Measurements from ENCODE around the gene BTRC. TPM values are rescaled to one million over a fixed set of nuclear protein-coding genes. Genes with fewer than 3 reads are reported as not detected.
"Not testable (repeated sequence)": the region's sequence is repeated elsewhere in the genome, so short reads cannot be mapped to it uniquely, and the experiment has no call there.

BTRC gene
- total RNA-seq, 1 donor from 2014 or later: 0.96 TPM

DNA sequence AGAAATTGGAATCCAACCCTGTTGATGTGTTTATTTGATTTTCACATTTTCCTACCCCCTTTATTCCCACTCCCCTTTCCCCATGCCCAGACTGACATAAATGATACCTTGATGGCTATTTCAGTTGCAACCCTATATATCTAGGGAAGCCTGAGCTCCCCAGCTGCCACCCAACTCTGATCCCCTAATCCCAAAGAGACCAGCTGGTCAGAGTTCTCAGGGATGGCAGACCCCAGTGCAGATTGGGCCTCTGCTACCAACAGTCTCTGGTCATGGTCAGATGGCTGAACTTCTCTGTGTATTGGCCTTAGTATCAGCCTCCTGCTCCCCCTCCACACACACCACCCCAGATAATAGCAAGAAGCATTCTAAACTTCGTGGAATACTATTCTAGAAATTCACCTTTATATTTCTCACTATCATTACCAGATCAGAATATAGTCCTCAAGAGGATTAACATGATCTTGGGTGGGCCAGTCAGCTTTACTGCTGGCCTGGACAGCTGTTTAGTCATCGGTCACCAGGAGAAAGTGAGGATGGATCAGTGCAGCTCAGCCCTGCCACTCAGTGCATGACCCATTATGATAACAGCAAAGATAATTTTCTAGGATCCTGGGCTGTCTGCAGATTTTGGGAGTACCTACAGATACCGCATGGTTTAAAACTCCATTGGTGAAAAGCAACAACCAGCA is 24.5 kb upstream of the BTRC start:
- TF ChIP-seq, protein P1, sequence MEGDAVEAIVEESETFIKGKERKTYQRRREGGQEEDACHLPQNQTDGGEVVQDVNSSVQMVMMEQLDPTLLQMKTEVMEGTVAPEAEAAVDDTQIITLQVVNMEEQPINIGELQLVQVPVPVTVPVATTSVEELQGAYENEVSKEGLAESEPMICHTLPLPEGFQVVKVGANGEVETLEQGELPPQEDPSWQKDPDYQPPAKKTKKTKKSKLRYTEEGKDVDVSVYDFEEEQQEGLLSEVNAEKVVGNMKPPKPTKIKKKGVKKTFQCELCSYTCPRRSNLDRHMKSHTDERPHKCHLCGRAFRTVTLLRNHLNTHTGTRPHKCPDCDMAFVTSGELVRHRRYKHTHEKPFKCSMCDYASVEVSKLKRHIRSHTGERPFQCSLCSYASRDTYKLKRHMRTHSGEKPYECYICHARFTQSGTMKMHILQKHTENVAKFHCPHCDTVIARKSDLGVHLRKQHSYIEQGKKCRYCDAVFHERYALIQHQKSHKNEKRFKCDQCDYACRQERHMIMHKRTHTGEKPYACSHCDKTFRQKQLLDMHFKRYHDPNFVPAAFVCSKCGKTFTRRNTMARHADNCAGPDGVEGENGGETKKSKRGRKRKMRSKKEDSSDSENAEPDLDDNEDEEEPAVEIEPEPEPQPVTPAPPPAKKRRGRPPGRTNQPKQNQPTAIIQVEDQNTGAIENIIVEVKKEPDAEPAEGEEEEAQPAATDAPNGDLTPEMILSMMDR (IDR thresholded peaks at IDR 0.05): no peak
- intact Hi-C loops (cut with DNase I): no loop called here
- no peak for DNase-seq (ENCODE audit: low spot score in 2 of 2)
- no peaks in the 10 kb centered on the region for H3K9me3 ChIP-seq
- H3K4me1 ChIP-seq: no peaks in the 10 kb centered on the region
- no peak overlapping the region for H3K27ac ChIP-seq
- no peak overlapping the region for H3K4me3 ChIP-seq
- H3K36me3 ChIP-seq: no peaks in the 10 kb centered on the region
- no peaks in the 10 kb centered on the region for H3K27me3 ChIP-seq

DNA sequence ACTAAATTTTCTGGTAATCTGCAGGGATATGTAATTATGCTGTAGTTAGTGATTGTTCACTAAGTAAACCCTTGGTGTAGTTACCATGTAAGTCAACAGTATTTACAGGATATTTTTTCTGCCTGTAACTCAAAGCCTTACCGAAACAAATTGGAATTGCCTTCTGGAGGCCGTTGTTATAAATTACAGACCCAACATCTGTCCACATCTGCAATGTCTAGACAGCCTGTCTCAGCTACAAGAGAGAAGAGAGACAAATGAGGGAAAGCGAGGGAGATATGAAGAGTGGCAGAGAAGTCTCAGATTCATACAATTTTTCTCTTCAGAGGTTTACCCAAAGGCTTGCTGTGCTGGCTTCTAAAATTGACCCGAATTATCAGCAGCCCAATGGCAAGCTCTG is 23.7 kb upstream of the BTRC start:
- no peaks in the 10 kb centered on the region for H3K36me3 ChIP-seq
- H3K27me3 ChIP-seq: no peaks in the 10 kb centered on the region
- no peak overlapping the region for H3K27ac ChIP-seq
- TF ChIP-seq, protein P1 (IDR thresholded peaks at IDR 0.05): no peak
- H3K4me3 ChIP-seq: no peak overlapping the region
- intact Hi-C loops (cut with DNase I): no loop called here
- H3K4me1 ChIP-seq: no peaks in the 10 kb centered on the region
- no peaks in the 10 kb centered on the region for H3K9me3 ChIP-seq
- no peak for DNase-seq (ENCODE audit: low spot score in 2 of 2)

DNA sequence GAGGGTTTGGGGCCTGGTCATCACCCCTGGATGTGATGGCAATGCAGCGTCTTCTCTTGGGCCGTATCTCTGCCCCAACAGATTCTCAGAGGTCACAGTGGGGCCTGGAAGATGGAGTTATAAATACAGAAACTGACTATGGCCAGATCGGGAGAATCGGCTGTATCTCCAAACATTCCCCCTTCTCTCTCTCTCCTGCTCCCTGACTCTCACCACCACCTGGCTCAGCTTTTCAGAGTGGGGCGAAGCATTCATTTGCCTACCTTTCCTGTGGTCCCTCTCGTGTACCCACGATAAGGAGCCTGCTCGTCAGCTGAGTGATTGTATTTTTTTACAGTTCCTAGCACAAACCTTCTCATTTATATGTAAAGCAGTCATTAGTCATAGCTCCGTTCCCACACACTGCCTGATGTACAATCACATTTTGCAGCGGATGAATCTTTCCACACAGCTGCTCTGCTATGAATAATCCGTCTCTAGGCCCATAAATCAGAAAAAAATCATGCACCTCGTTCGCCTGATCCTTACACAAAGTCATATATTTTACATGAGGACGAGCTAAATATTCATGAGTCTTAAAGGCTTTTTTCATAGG is 23.2 kb upstream of the BTRC start:
- no peaks in the 10 kb centered on the region for H3K9me3 ChIP-seq
- intact Hi-C loops (cut with DNase I): no loop called here
- no peaks in the 10 kb centered on the region for H3K4me1 ChIP-seq
- TF ChIP-seq, protein P1 (IDR thresholded peaks at IDR 0.05): no peak
- H3K4me3 ChIP-seq: no peak overlapping the region
- H3K27me3 ChIP-seq: no peaks in the 10 kb centered on the region
- no peaks in the 10 kb centered on the region for H3K36me3 ChIP-seq
- DNase-seq (ENCODE audit: low spot score in 2 of 2): no peak
- no peak overlapping the region for H3K27ac ChIP-seq

DNA sequence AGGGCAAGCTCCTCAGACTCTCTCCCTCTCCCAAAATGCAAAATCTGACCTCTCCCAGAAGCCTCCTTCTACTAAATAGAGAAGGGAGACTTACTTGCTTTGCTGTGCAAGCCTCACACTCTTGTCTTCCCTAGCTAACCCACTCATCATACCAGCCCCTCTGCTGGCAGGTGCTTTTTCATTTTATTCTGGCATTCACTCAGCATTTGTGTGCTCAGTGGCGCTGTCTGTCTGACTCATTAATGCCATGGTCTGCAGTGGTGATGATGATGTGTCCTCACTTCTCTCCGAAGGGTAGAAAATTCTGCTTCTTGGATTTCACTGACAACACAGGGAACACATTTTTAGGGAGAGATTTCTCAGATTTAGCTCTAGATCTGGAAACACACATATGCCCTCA is 22.0 kb upstream of the BTRC start:
- H3K4me1 ChIP-seq: no peaks in the 10 kb centered on the region
- H3K36me3 ChIP-seq: no peaks in the 10 kb centered on the region
- H3K27ac ChIP-seq: no peak overlapping the region
- no peak for DNase-seq (ENCODE audit: low spot score in 2 of 2)
- H3K9me3 ChIP-seq: no peaks in the 10 kb centered on the region
- intact Hi-C loops (cut with DNase I): no loop called here
- H3K27me3 ChIP-seq: no peaks in the 10 kb centered on the region
- TF ChIP-seq, protein P1 (IDR thresholded peaks at IDR 0.05): no peak
- no peak overlapping the region for H3K4me3 ChIP-seq

DNA sequence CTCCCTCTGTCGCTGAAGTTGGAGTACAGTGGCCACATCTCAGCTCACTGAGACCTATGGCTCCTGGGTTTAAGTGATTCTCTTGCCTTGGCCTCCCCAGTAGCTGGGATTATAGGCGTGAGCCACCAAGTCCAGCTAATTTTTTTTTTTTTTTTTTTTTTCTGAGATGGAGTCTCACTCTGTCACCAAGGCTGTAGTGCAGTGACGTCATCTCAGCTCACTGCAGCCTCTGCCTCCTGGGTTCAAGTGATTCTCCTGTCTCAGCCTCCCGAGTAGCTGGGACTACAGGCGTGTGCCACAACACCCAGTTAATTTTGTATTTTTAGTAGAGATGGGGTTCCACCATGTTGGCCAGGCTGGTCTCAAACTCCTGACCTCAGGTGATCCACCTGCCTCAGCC is 19.7 kb upstream of the BTRC start:
- H3K27ac ChIP-seq; H3K4me3 ChIP-seq; H3K9me3 ChIP-seq; H3K27me3 ChIP-seq; H3K4me1 ChIP-seq; H3K36me3 ChIP-seq; DNase-seq (ENCODE audit: low spot score in 2 of 2); intact Hi-C loops (cut with DNase I): not testable (repeated sequence)

DNA sequence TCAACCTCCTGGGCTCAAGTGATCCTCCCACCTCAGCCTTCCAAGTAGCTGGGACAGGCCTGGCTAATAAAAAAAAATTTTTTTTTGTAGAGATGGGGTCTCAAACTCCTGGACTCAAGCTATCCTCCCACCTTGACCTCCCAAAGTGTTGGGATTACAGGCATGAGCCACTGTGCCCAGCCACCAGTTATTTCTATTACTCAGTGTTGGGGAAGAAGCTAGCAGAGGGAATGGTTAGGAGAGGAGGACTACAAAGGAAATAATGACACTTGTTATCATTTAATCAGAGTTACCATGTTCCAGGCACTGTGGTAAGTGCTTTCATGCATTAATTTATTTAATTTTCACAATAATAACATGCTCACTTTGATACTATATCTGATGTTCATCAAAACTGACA is 17.6 kb upstream of the BTRC start:
- no peaks in the 10 kb centered on the region for H3K36me3 ChIP-seq
- H3K4me3 ChIP-seq: no peak overlapping the region
- DNase-seq (ENCODE audit: low spot score in 2 of 2): no peak
- H3K27ac ChIP-seq: no peak overlapping the region
- H3K27me3 ChIP-seq: no peaks in the 10 kb centered on the region
- TF ChIP-seq, protein P1 (IDR thresholded peaks at IDR 0.05): no peak
- no peaks in the 10 kb centered on the region for H3K9me3 ChIP-seq
- intact Hi-C loops (cut with DNase I): no loop called here
- H3K4me1 ChIP-seq: no peaks in the 10 kb centered on the region

Measured in ascending aorta (tissue), 2 donors.